GM19240 (cell line): ENCODE measurements around the gene NIPAL3.
"Not testable (repeated sequence)": the region's sequence is repeated elsewhere in the genome, so short reads cannot be mapped to it uniquely, and the experiment has no call there.

Experiments used
- DNase-seq: peaks from one replicate; pipeline ENCODE4 v3.0.0; 2011; ENCODE audit warnings: low spot score; ENCODE audit not compliant: insufficient read length

The NIPAL3 gene

DNA sequence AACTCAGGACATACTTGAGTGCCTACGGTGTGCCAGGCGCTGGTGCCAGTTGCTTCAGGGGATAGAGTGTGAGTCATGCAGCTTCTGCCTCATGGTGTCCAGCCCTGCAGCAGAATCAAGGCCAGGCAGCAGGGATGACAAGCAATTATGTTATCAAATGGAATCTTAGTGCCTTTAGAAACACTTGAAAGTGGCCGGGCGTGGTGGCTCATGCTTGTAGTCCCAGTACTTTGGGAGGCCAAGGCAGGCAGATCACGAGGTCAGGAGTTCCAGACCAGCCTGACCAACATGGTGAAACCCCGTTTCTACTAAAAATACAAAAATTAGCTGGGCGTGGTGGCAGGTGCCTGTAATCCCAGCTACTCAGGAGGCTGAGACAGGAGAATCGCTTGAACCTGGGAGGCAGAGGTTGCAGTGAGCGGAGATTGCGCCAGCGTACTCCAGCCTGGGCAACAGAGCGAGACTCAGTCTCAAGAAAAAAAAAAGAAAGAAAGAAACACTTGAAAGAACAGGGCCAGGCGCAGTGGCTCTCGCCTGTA is 100.1 kb downstream of the NIPAL3 start:
- DNase-seq, result not testable (repeated sequence)

DNA sequence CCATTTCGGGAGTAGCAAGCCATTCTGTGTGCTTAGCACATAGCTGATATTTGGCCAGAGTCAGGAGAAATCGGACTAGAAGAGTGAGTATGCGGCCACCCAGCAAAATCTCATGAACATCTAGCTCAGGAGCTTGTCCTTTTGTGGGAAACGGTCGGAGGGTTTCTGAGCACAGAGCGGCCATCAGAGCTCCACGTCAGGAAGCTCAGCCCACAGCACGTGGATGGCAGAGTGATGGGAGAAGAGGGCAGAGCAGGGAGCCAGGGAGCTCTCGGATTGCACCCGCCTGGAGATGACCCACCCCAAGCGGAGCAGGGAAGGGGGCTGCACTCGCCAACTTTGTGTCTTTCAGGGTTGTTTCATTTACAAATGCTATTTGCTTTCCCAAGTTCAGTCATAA is 100.9 kb downstream of the NIPAL3 start:
- no peak for DNase-seq

DNA sequence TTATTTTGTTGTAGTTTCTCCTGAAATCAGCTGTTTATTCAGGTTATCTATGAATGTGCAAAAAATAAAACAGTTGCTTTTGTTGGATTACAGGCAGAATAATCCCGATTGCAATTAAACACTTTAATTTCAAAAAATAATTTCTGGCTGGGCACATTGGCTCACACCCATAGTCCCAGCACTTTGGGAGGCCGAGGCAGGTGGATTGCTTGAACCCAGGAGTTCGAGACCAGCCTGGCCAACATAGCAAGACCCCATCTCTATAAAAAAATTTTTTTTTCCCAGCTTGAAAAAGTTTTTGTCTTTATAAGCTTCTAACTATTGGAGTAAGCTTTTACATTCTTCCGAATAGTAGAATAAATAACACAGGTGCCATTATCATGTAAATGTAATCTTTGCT is 102.3 kb downstream of the NIPAL3 start:
- DNase-seq, result no peak

DNA sequence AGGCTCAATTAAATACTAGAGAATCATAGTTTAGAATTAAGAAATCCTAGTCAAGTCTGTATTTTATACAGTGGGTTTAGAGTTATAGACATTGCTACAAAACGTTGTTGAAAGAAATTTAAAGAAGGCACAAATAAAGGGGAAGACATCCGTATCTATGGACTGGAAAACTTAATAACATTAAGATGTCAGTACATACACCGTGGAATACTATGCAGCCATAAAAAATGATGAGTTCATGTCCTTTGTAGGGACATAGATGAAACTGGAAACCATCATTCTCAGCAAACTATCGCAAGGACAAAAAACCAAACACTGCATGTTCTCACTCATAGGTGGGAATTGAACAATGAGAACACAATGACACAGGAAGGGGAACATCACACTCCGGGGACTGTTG is 104.7 kb downstream of the NIPAL3 start:
- not testable (repeated sequence) for DNase-seq
